Inflammatory macrophage (primary cell): ENCODE data around the gene TPM2.
A peak's percentile ranks its signal among the peaks of the same experiment; 100 is the strongest.

ENCODE experiments used
- DNase-seq, 2 donors: peaks; one replicate each; pipeline ENCODE4 v3.0.0-alpha.2; 2020 to 2022

Gene TPM2

DNA sequence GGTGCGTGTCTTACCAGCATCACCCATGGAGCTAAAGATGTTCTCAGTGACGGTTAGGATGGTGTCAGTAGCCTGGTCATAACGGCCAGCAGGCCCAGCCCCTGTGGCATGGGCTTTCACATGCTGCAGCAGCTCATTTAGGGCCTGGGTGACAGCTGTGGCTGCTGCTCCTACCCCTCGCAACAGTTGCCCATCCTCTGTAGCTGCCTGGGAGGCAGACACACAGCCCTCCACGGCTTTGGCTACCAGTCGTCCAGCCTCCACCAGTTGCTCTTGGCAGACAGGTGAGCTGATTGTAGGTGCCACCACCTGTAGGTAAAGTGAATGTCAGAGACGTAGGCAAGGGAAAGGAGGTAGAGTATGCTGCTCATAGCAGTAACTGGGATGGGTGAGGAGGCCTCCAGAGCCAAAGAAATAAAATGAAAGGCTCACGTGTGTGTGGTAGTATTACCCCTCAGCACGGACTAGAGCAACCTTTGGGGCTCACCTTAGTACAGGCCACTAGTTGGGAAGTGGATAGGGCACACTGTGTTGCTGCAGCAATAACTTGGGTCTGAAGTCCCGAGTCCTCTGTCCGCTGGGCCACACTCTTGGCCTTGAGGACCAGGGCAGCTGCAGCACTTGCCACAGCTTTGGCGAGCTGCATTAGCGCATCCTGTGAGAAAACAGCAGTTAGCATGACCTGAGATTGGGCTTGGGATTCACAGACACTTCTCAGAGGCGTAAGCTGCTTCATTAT lies 27.6 kb upstream of the TPM2 start:
- DNase-seq, result no peak

DNA sequence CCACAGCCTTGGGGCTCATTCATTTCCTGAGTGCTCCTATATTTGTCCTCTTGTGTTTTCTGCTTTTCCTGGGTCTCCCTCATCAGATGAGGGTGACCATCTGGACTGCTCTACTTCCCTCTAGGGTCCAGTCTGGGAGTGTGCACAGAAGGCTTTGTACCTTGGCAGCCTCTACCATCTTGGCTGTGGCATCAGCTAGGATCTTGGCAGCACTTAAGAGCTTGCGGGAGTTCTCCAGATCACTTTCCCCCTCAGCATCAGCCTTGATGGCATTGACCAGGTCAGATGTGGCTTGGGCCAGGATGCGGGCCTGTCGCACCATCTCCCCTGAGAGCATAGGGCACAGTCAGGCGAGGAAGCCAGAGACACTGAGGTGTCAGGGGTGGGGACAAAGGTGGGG lies 26.5 kb upstream of the TPM2 start:
- DNase-seq, result no peak

DNA sequence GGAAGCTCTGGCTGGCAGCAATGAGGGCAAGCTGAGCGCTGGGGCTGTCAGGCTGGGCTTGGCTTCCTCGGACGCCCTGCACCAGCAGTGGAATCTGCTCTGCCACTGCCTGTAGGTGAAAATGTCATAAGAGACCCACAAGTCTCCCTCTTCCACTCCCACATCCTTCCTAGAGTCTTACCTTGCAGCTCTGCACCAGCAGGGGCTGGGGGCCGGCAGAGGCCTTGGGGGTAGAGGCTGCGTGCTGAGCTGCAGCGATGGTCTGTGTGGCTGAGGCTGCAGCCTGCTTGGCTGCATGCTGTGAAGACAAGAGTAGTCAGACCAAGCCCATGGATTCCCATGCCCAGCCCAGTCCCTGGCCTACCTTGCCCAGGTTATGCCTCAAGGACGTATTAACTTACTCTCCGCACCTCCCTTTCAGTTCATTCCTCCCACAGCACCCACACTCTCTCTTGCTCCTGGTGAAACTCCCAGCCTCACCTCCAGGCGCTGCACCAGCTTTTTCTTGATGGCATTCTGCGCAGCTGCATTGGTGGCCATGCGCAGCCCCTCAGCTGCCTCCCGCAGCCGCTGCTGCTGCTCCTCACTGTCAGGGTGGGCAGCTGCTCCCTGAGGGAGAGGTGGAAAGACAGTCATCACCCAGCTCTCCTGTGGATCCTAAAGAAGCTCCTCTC lies 25.0 kb upstream of the TPM2 start:
- DNase-seq, result no peak

DNA sequence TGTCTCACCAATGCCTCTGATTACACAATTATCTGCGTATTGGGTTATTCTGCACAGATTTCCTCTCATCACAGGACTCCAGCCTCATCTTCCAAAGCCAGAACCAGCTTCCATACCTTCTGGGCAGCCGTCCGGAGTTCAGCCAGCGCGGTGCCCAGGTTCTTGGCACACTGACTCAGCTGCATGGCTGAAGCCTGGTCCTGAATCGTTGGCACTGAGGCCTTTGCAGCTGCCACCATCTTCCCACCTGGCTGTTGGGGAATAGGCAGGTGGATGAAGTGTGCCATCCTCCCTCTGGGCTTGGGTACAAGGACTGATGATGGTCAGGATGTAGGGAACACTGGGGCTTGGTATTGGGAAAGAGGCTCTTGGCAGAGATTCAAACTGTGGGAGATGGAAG lies 24.4 kb upstream of the TPM2 start:
- DNase-seq, result no peak

DNA sequence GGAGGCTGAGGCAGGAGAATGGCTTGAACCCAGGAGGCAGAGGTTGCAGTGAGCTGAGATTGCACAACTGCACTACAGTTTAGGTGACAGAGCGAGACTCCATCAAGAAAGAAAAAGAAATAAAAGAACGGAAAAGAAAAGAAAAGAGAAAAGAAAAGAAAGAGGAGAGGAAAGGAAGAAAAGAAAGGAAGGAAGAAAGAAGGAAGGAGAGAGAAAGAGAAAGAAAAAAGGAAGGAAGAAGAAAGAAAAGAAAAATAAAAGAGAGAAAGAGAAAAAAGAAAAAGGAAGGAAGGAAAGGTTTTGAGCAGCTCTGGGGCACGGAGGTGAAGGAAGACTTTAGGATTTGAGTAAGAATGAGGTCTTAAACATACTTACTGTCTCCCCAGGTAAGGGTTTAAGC lies 23.9 kb upstream of the TPM2 start:
- DNase-seq, result no peak

DNA sequence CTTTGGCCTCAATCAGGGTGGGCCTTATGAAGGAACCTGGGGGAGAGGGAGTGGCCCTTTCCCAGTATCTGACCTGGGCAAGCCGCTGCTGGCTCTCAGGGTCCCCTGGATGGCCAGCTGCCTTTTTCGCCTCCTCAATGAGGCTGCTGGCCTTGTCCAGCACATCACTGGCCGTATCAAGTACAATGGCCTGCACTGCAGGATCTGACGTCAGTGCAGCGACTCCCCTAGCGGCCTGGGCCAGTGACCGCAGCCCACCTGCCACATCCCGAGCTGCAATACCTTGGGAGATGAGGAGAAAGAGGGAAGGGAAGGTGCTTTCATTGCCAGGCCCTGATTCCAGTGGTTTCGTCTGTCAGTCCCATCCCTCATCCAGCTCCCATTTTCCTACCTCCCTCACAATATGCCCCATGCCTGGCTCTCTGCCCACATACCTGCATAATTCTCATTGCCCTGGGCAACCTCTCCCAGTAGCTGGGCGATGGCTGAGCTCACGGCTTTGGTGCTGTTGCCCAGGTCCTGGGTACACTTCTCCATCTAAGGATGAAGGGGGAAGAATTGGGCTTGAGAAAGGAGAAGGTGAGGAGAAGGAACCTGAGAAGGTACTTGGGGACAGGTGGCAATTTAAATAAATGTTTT lies 23.2 kb upstream of the TPM2 start:
- DNase-seq, result no peak

DNA sequence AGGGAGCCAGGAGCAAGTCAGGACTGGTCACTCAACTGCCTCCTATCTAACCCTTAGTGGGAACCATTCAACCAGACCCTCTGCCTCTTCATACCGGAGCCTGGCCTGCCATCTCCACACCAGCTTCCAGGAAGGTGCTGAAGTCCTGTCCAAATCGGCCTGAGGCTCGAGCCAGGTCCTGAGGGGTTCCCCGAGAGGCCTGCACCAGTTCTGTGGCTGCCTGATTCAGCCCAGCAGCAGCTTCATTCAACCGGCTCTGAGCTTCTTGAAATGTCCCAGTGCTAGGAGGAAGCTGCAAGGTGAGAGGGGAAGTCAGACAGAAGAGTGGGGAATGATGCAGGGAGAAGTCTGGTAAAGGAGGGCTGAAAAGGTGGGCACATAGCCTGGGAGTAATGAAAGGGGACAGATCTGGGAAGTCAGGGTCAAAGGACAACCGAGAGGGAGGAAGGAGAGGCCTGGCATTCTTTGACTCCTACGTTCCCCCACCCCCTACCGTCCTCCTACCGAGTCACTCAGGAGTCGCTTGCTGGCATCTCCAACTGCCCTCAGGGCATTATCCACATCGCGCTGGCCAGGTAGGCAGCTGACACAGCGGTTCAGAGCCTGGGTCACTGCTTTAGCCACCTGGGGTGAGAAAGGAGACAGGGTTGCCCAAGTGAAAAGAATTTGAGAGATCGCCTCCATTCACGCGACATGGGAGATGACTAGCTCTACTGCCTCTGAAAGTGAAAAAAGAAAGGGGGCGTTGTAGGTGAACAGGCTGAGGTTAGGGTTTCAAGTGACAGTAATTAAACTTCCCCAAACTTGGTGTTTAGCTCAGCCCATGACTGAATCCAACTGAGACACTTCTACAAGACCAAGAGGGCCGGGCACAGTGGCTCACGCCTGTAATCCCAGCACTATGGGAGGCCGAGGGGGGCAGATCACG lies 22.0 kb upstream of the TPM2 start:
- no peak for DNase-seq

DNA sequence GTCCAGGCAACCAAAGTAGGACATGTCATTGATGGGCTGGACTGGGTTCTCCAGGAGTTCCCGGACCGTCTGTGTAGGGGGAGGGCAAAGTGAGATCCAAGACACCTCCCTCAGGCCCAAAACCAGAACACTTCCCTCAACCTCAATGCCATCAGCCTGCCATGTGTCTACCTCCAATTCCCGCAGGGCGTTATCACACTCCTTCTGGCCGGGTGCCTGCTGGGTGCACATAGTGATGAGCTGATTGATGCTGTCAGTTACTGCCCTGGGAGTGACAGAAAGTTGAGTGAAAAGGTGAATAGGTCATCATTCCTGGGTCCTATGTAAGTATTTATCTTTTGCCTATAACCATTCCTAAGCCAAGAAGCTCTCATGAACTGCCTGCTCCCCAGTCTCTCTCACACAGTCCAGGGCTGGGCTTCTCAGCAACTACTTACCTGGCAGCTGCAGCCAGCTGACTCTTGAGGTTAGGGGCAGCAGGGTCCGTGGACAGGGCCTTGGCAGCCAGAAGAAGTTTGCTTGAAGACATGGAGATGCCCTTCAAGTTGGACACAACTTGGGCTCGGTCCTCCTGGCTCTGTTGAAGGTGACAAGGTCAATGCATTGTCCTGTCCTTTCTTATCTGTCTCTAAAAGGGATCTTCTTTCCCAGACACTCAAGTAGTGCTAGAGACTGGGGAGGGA lies 21.2 kb upstream of the TPM2 start:
- DNase-seq, result no peak

DNA sequence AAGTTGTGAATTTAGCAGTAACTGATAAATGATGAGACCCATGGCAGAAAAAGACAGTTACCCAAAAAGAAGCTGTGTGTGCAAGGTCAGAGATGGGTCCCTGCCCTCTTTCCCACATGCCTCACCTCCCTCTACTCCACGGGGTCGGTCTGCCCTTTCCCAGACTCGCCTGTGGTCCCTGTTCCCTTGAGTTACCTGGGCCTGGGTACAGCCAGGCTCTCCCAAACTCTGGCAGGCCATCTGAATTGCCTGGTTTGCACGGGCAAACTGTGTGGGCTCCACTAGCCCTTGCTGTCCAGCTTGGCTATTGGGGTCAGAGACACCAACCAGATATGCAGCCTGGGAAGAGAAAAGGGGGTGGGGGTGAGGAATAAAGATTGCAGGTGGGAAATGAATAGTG lies 18.4 kb upstream of the TPM2 start:
- no peak for DNase-seq

DNA sequence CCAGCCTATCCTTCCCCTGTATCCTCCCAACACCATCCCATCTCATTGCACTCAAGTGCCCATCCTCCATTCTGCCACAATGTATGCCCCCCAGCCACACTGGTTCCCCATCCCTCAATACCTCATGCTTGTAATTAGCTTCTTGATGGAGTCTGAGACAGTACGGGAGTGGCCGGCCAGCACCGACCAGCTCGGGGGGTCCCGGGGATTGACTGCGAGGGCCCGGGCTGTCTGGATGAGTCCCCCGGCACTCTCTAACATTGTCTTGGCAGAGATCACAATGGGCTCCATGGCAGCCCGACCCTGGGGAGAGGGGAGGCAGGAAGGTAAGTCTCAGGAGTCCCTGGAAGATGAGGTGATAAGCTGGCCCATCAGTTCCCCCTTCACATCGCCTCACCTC lies 17.2 kb upstream of the TPM2 start:
- no peak for DNase-seq

DNA sequence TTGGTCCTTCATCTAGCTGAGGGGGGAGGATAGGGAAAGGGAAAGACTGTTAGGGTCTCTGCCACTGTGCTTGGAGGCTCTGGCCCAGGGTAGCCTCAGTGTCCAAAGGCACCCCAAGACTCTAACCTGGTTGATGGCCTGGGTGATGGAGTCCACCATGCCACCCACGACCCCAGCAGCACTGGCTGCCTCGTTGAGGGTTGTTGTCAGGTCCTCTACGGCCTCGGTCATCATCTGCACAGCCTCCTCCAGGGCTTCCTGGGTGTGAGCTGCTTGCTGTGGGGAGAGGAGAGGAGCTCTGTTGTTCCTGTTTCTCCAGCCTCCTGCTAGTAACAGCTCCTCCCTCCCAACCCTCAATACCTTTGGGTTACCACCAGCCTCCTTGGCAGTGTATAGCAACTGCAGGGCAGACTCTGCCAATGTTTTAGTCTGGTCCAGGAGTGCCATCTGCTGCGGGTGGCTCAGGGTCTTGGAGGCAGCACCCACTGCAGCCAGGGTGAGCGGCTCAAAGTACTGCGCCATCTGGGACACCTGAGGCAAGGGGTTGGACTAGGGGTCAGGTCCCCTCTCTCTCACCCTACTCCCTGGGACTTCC lies 16.2 kb upstream of the TPM2 start:
- DNase-seq, result no peak

DNA sequence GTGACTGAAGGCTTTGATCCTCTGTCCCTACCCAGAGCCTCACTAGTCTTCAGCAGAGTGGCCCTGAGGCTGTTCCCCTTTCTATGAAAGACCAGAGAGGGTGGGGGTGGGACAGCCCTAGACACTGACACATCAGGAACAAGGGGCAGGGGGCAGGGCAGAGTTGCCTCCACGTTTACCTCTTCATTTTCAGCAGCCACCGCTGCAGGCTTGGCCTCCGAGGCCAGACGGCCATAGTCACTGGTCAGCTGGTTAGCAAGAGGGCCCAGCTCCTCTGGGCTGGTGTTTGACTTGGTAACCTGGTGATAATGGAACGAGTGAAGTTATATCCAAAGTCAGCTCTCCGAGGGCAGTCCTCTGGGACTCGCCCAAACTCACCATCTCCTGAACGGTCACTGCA lies 15.6 kb upstream of the TPM2 start:
- DNase-seq, result peak in 1 of 2 donors; percentile 14

DNA sequence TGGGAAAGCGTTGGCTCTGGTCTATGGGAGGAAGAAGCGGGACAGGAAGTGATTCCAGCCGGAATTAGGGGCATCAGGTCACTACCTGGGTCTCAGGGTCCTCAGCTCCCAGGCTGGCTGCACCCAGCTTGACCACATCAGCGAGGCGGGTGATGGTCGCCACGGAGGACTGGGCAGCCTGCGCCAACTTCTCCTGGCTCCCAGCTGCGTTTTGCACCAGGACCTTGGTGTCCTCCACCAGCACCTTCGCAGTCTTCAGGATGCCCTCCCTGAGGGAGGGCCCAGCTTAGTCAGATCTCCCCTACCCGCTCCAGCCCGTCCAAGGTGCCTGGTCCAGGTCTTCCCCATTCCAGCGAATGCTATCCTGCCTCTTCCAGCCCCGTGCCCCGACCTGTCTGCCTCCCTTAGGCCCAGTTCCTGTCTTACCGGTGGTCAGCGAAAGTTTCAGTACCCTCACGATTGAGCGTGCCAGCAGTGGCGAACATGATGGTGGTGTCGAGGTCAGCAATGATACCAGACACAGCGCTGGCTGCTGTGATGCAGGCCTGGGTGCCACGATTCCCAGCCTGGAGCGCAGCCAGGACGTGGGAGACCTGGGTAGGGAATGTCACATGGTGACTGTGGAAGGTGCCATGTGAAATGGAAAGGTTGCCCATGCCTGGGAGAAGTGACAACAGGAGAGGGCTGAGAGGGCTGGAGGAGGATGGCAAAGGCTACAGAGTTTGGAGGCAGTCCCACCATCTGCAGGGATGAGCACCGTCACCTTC lies 14.4 kb upstream of the TPM2 start:
- no peak for DNase-seq

DNA sequence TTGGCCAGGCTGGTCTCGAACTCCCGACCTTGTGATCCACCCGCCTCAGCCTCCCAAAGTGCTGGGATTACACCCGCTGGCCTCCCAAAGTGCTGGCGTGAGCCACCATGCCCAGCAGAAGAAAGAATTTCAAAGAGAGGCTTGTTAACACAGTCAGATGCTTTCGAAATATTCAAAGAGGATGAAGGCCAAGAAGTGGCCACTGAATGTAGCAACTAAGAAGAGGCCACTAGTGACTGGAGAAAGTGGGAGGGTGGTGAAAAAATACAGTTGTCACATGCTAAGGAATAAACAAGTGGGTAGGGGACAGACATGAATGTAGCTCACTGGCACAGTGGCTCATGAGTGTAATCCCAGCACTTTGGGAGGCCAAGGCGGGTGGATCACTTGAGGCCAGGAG lies 13.0 kb upstream of the TPM2 start:
- DNase-seq, result peak; percentile 60 to 64

DNA sequence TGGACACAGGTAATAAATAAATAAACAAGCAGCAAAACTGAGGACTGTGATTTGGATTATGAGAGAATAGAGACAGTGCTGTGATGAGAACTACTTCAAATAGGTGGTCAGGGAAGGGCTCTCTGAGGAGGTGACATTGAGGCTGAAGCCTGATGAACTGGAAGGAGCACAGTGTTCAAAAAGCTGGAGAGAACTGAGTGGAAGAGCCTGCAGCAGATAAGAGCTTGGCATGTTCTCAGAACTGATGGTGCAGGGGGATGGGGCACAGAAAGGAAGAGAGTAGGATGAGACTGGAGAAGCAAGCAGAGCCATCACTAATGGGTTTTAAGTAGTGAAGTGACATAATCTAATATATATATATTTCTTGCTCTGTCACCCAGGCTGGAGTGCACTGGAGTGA lies 11.2 kb upstream of the TPM2 start:
- no peak for DNase-seq

DNA sequence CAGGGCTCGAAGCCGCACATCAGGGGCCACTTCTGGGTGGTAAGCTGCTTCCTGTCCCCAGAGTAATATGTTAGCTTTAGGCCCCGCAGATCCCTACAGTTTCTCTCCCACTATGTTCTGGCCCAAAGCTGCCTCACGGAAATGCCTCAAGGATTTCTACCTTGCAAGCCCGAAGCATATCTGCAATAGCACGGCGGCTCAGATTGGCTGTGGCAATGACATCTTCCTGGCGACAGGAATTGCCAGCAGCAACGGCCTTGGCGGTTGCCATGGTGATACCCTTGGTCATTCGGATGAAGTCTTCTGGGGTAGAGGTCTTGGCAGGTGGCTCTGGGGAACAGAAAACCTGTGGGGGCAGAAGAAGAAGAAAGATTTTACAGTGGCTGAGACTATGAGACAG lies 10.3 kb upstream of the TPM2 start:
- no peak for DNase-seq

DNA sequence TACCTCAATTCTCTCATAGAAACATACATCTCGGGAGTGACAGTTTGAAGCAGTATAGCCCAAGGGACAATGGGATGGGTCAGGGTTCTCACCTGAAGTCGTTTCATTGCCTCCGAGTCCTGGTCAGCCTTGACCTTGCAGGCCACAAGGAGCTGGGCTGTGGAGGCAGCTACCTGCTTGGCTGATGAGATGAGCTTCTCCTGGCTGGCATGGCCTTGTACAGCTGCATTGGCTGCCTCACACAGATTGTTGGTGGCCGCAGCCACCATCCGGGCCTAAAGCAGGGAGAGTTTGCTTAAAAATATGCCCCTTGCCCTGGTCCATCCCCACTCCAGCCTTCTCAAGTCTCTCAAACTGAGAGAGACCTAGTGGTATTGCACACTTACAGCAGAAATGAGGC lies 8.5 kb upstream of the TPM2 start:
- DNase-seq, result no peak

DNA sequence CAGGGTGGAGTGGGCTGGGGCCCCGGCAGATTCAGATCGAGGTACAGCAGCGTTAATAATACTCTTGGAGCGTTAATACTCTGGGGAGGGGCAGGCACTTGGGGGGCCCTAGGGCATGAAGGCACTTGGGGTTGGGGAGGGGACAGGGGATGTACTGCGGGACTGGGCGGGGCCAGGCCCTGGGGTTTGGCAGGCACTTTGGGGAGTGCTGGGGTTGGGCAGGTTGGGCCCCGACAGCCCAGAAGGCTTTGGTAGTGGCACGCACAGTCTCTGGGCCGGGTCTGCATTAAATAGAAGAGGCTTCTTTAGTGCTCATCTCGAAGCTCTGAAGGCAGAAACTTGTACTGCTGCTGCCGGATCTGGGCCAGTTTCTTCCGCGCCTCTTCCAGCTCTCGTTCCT lies 7.8 kb upstream of the TPM2 start:
- DNase-seq, result no peak

DNA sequence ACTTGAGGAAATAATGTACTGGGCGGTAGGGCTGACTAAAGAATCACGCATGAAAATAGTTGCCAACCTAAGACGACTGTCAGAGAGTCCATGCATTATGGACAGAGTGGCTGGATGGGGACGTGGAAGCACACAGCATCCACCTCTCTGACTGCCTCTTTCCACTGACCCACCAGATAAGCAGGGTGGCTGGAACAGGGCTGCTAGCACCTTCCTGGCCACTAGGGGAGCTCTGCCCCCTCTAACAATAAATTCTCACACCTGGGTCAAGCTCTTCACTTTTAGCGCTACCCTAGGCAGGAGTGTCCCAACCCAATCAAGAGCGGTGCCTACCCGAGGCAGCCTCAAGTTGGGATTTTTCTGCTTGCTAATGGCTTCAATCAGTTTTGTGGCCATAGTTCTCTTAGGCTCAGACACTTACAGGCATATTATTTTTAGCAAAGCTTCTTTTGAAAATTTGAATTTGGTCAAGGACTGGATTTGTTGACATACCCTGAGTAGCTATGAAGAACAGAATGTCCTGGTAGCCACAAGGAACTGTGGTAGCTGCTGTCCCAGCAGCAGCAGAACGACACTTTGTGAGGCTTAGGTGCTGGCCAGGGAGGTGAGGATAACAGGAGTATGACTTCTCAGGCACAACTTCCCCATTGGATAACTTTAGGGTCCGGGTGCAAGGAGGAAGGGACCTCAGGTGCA lies 6.9 kb upstream of the TPM2 start:
- DNase-seq, result peak; percentile 27 to 48

DNA sequence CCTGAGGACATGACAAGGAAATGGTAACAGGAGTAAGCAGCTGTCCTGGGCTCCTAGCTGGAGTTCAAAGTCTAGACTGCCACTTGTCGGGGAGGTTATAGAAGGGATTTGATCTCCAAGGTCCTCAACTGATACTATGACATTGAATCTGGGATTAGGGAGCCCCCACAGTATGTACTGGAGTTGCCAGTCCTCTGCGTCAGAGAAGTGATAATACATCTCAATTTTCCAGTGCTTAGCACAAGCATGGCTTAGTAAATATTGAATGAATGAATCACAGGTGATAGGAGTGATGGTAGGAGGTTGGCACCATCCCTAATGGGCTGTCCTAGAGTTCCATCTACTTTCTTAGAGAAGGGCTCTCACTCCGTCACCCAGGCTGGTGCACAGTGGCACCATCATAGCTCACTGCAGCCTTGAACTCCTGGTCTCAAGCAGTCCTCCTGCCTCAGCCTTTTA lies 6.2 kb upstream of the TPM2 start:
- DNase-seq, result no peak
